H9 (cell line): ENCODE measurements around the gene DYNC1H1. TPM values are rescaled to one million over a fixed set of nuclear protein-coding genes. Genes with fewer than 3 reads are reported as not detected.

Experiments used
- DNase-seq: peaks from one replicate; pipeline ENCODE4 v3.0.0-alpha.2; 2017
- H2AFZ ChIP-seq: one replicate; pipeline ENCODE4 v1.6.1; 2013; ENCODE audit warnings: mild to moderate bottlenecking, low read length, control low read depth, moderate library complexity
- H2AK5ac ChIP-seq: 2 replicates; pipeline ENCODE4 v1.6.1; 2013; ENCODE audit warnings: low read length, control low read depth, mixed read lengths; ENCODE audit not compliant: insufficient read length
- H2BK120ac ChIP-seq: one replicate; pipeline ENCODE4 v1.6.1; 2013; ENCODE audit warnings: low read depth, mild to moderate bottlenecking, low read length, control low read depth, inconsistent platforms; ENCODE audit not compliant: poor library complexity, severe bottlenecking
- H2BK12ac ChIP-seq: 2 replicates; pipeline ENCODE4 v1.6.1; 2013; ENCODE audit warnings: low read length, control low read depth, mixed read lengths, low read depth; ENCODE audit not compliant: insufficient read length
- H2BK15ac ChIP-seq: 2 replicates; pipeline ENCODE4 v1.6.1; 2013; ENCODE audit warnings: low read depth, low read length, control low read depth
- H2BK20ac ChIP-seq: one replicate; pipeline ENCODE4 v1.6.1; 2013; ENCODE audit warnings: low read depth, mild to moderate bottlenecking, low read length, control low read depth, inconsistent platforms; ENCODE audit not compliant: poor library complexity, severe bottlenecking
- H2BK5ac ChIP-seq: 2 replicates; pipeline ENCODE4 v1.6.1; 2013; ENCODE audit warnings: low read length, control low read depth, mixed read lengths; ENCODE audit not compliant: insufficient read length
- H3K14ac ChIP-seq: 2 replicates; pipeline ENCODE4 v1.6.1; 2013; ENCODE audit warnings: low read length, control low read depth; ENCODE audit not compliant: insufficient read depth
- H3K18ac ChIP-seq: 2 replicates; pipeline ENCODE4 v1.6.1; 2013; ENCODE audit warnings: low read depth, mild to moderate bottlenecking, mixed read lengths, low read length, control low read depth; ENCODE audit not compliant: insufficient read length
- H3K23ac ChIP-seq: 2 replicates; pipeline ENCODE4 v1.6.1; 2013; ENCODE audit warnings: low read length, control low read depth, mixed read lengths, low read depth; ENCODE audit not compliant: insufficient read length
- H3K23me2 ChIP-seq: 2 replicates; pipeline ENCODE4 v1.6.1; 2013; ENCODE audit warnings: low read depth, mild to moderate bottlenecking, mixed read lengths, low read length, control low read depth; ENCODE audit not compliant: insufficient read length, poor library complexity, severe bottlenecking
- H3K27ac ChIP-seq: 2 replicates; pipeline ENCODE4 v1.5.1; 2013; ENCODE audit warnings: low read length, control low read depth, mixed read lengths, low read depth; ENCODE audit not compliant: insufficient read length
- H3K27me3 ChIP-seq: 2 replicates; pipeline ENCODE4 v1.6.1; 2013; ENCODE audit warnings: low read length, control low read depth, inconsistent platforms; ENCODE audit not compliant: insufficient read depth
- H3K4ac ChIP-seq: 2 replicates; pipeline ENCODE4 v1.6.1; 2013; ENCODE audit warnings: low read depth, mild to moderate bottlenecking, control low read depth, inconsistent platforms, low read length, moderate library complexity
- H3K4me1 ChIP-seq: 2 replicates; pipeline ENCODE4 v1.6.1; 2013; ENCODE audit warnings: low read length, control low read depth, inconsistent platforms; ENCODE audit not compliant: insufficient read depth
- H3K4me2 ChIP-seq: 2 replicates; pipeline ENCODE4 v1.6.1; 2013; ENCODE audit warnings: low read length, control low read depth, mixed read lengths; ENCODE audit not compliant: insufficient read length, insufficient read depth
- H3K56ac ChIP-seq: 2 replicates; pipeline ENCODE4 v1.6.1; 2013; ENCODE audit warnings: low read depth, mild to moderate bottlenecking, mixed read lengths, low read length, control low read depth; ENCODE audit not compliant: insufficient read length
- H3K79me1 ChIP-seq: 2 replicates; pipeline ENCODE4 v1.6.1; 2013; ENCODE audit warnings: low read depth, mild to moderate bottlenecking, moderate library complexity, low read length, control low read depth, inconsistent platforms; ENCODE audit not compliant: insufficient read depth, poor library complexity, severe bottlenecking
- H3K79me2 ChIP-seq: 2 replicates; pipeline ENCODE4 v1.6.1; 2013; ENCODE audit warnings: low read length, control low read depth, inconsistent platforms; ENCODE audit not compliant: insufficient read depth
- H3K9ac ChIP-seq: 2 replicates; pipeline ENCODE4 v1.6.1; 2013; ENCODE audit warnings: low read length, control low read depth, mixed read lengths; ENCODE audit not compliant: insufficient read length; ENCODE audit errors: extremely low read depth
- H3K9me3 ChIP-seq: one replicate; pipeline ENCODE4 v1.6.1; 2013; ENCODE audit warnings: low read depth, low read length, inconsistent platforms; ENCODE audit not compliant: control insufficient read depth
- H3T11ph ChIP-seq: one replicate; pipeline ENCODE4 v1.6.1; 2013; ENCODE audit warnings: mild to moderate bottlenecking, low read length, control low read depth, inconsistent platforms
- H4K20me1 ChIP-seq: one replicate; pipeline ENCODE4 v1.6.1; 2013; ENCODE audit not compliant: control insufficient read depth, insufficient read length, insufficient read depth
- H4K5ac ChIP-seq: 2 replicates; pipeline ENCODE4 v1.6.1; 2013; ENCODE audit warnings: low read depth, mild to moderate bottlenecking, mixed read lengths, low read length, control low read depth; ENCODE audit not compliant: insufficient read length
- H4K8ac ChIP-seq: replicated peaks from 2 replicates; pipeline ENCODE4 v1.6.1; 2013; ENCODE audit warnings: low read length, control low read depth, mixed read lengths, low read depth; ENCODE audit not compliant: insufficient read length
- H4K91ac ChIP-seq: 2 replicates; pipeline ENCODE4 v1.6.1; 2013; ENCODE audit warnings: low read depth, mild to moderate bottlenecking, moderate library complexity, mixed read lengths, low read length, control low read depth; ENCODE audit not compliant: insufficient read length
- H3K27ac Mint-ChIP-seq, 3 experiments: 2 replicates in 2 of 3; 3 replicates in 1 of 3; pipeline ENCODE4 v1.8.0; 2020 to 2021; ENCODE audit warnings: mixed read lengths in 3 of 3, mild to moderate bottlenecking in 1 of 3, moderate library complexity in 1 of 3
- H3K27me3 Mint-ChIP-seq: 2 replicates; pipeline ENCODE4 v1.8.0; 2021; ENCODE audit warnings: low read depth, mild to moderate bottlenecking, moderate library complexity, mixed read lengths
- H3K36me3 Mint-ChIP-seq, 3 experiments: 2 replicates in 2 of 3; 3 replicates in 1 of 3; pipeline ENCODE4 v1.8.0; 2020 to 2021; ENCODE audit warnings: low read depth in 3 of 3, mixed read lengths in 3 of 3; ENCODE audit not compliant: insufficient read depth in 1 of 3
- H3K4me1 Mint-ChIP-seq, 2 experiments: 2 replicates each; pipeline ENCODE4 v1.8.0; 2020; ENCODE audit warnings: mixed read lengths in 2 of 2
- H3K4me3 Mint-ChIP-seq, 2 experiments: 2 replicates in 1 of 2; 3 replicates in 1 of 2; pipeline ENCODE4 v1.8.0; 2020 to 2021; ENCODE audit warnings: mild to moderate bottlenecking in 2 of 2, mixed read lengths in 2 of 2, moderate library complexity in 1 of 2
- H3K9me3 Mint-ChIP-seq, 2 experiments: 2 replicates in 1 of 2; 3 replicates in 1 of 2; pipeline ENCODE4 v1.8.0; 2020; ENCODE audit warnings: mild to moderate bottlenecking in 2 of 2, mixed read lengths in 2 of 2, moderate library complexity in 1 of 2
- WGBS: extraction: QIAGEN DNeasy Blood & Tissue Kit; methylation state at CpG from one replicate; pipeline ENCODE4 v1.1.7; 2013; ENCODE audit warnings: missing lambda C conversion rate, low lambda C conversion rate, mixed read lengths; ENCODE audit not compliant: insufficient read length; ENCODE audit errors: extremely low coverage; 5-methylcytosine and 5-hydroxymethylcytosine counted together
- total RNA-seq: library from RNA; stranded (reverse); gene quantifications from 2 replicates; pipeline ENCODE4 v1.2.1, GENCODE V29; 2021
- TF ChIP-seq, protein P1 (sequence below): fragments of 200-600 bp; sonication (generic); conservative IDR thresholded peaks from 3 replicates; pipeline ENCODE4 v1.8.0; 2021; ENCODE audit warnings: antibody characterized with exemption, mild to moderate bottlenecking

DYNC1H1 gene
- total RNA-seq, 1 experiment from 2014 or later, result 359 TPM

DNA sequence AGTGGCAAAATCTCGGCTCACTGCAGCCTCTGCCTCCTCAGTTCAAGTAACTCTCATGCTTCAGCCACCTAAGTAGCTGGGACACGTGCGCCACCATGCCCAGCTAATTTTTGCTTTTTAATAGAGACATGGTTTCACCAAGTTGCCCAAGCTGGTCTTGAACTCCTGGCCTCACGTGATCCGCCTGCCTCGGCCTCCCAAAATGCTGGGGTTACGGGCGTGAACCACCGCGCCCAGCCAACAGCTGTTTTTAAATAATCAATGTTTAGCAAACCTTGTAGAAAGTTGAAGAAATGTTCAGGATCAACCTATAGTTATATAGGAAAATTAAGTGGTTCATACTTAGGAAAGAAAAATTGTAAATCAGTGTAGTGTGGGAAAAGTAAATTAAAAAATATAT lies 128.4 kb downstream of the DYNC1H1 start:
- no peak overlapping the region for H3K4me3 Mint-ChIP-seq

More for the DNA sequence above, 128.4 kb downstream of the DYNC1H1 start:
- no peak overlapping the region for H3K27ac ChIP-seq
- H3K79me2 ChIP-seq, result no peaks in the 10 kb centered on the region
- no peak overlapping the region for H4K91ac ChIP-seq
- H2AFZ ChIP-seq, result no peak overlapping the region
- peaks cover 3% of the 10 kb centered on the region; the same call in 1 of the 2 replicates for H3K4me1 ChIP-seq
- H3K27me3 ChIP-seq, result no peaks in the 10 kb centered on the region
- no peak overlapping the region for H4K8ac ChIP-seq
- TF ChIP-seq, protein P1, sequence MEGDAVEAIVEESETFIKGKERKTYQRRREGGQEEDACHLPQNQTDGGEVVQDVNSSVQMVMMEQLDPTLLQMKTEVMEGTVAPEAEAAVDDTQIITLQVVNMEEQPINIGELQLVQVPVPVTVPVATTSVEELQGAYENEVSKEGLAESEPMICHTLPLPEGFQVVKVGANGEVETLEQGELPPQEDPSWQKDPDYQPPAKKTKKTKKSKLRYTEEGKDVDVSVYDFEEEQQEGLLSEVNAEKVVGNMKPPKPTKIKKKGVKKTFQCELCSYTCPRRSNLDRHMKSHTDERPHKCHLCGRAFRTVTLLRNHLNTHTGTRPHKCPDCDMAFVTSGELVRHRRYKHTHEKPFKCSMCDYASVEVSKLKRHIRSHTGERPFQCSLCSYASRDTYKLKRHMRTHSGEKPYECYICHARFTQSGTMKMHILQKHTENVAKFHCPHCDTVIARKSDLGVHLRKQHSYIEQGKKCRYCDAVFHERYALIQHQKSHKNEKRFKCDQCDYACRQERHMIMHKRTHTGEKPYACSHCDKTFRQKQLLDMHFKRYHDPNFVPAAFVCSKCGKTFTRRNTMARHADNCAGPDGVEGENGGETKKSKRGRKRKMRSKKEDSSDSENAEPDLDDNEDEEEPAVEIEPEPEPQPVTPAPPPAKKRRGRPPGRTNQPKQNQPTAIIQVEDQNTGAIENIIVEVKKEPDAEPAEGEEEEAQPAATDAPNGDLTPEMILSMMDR, result no peak
- no peak overlapping the region for H3K18ac ChIP-seq
- H3K36me3 Mint-ChIP-seq, result peaks cover 0 to 5% (median 0%) of the 10 kb centered on the region in 3 experiments; a peak in 1 of 7 replicates
- H2BK5ac ChIP-seq, result no peak overlapping the region
- H3K14ac ChIP-seq, result no peak overlapping the region
- peaks cover 30 to 41% of the 10 kb centered on the region in 2 experiments for H3K4me1 Mint-ChIP-seq
- no peak overlapping the region for H2BK12ac ChIP-seq
- H2BK15ac ChIP-seq, result no peak overlapping the region
- no peak for DNase-seq
- no peaks in the 10 kb centered on the region for H4K20me1 ChIP-seq
- no CpG with 5 or more reads among the region's 10 CpGs for WGBS
- H4K5ac ChIP-seq, result no peak overlapping the region
- H2BK120ac ChIP-seq, result no peak overlapping the region
- H3T11ph ChIP-seq, result no peak overlapping the region
- no peak overlapping the region for H3K56ac ChIP-seq
- no peaks in the 10 kb centered on the region; a peak in 2 of 5 replicates for H3K9me3 Mint-ChIP-seq
- H3K9ac ChIP-seq, result no peak overlapping the region
- H3K4ac ChIP-seq, result no peak overlapping the region
- H3K23ac ChIP-seq, result no peak overlapping the region
- H3K79me1 ChIP-seq, result no peaks in the 10 kb centered on the region
- no peak overlapping the region for H2BK20ac ChIP-seq
- H3K27me3 Mint-ChIP-seq, result peaks cover 10% of the 10 kb centered on the region
- no peak overlapping the region for H2AK5ac ChIP-seq
- no peaks in the 10 kb centered on the region for H3K9me3 ChIP-seq
- H3K27ac Mint-ChIP-seq, result no peak overlapping the region
- peaks cover 2% of the 10 kb centered on the region for H3K23me2 ChIP-seq
- H3K4me2 ChIP-seq, result no peak overlapping the region
